GM12878 (cell line): ENCODE measurements around the gene TMEM120B. TPM values are rescaled to one million over a fixed set of nuclear protein-coding genes. Genes with fewer than 3 reads are reported as not detected.

Source experiments
- ATAC-seq: fragments of 200-7000 bp; cut with Tn5 transposase; 3 replicates; pipeline ENCODE4 v1.9.1; 2020; ENCODE audit warnings: mild to moderate bottlenecking, moderate library complexity
- BruUV-seq: library from RNA; stranded (reverse); fragments of 400-500 nt; replicated peaks from 2 replicates; lab custom pipeline; 2021; lab: Mats Ljungman, UMichigan
- CTCF ChIA-PET: fragments of 300-600 bp; sonication (Branson Sonifier 250); formaldehyde crosslinking; extraction: SDS; loops from one replicate; lab custom pipeline; 2021; ENCODE audit warnings: inconsistent platforms; lab: Yijun Ruan, JAX
- POLR2A ChIA-PET: fragments of 350-600 bp; formaldehyde crosslinking; extraction: SDS; loops from one replicate; lab custom pipeline; 2021; ENCODE audit warnings: inconsistent platforms; lab: Charles Lee
- RAD21 ChIA-PET: fragments of 300-600 bp; sonication (Branson Sonifier 250); formaldehyde crosslinking; loops from one replicate; lab custom pipeline; 2023; ENCODE audit warnings: antibody characterized with exemption; ENCODE audit not compliant: unreplicated experiment; lab: Charles Lee
- SMC1A ChIA-PET: fragments of 300-600 bp; sonication (Branson Sonifier 250); formaldehyde crosslinking; loops from one replicate; lab custom pipeline; 2023; ENCODE audit not compliant: unreplicated experiment, uncharacterized antibody; lab: Charles Lee
- DNase-seq: peaks from one replicate; pipeline ENCODE4 v3.0.0-alpha.2; 2011; ENCODE audit warnings: low read depth, low spot score
- FAIRE-seq: peaks from 3 replicates; lab custom pipeline; 2011; peaks lifted over from hg19 to GRCh38; lab: Jason Lieb, UNC
- H2AFZ ChIP-seq: 2 replicates; pipeline ENCODE4 v1.6.0; 2011; ENCODE audit warnings: low read depth, low read length, control low read depth; ENCODE audit not compliant: control insufficient read depth
- H3K27ac ChIP-seq: 2 replicates; pipeline ENCODE4 v1.5.1; 2011; ENCODE audit warnings: control low read depth; ENCODE audit not compliant: control insufficient read depth, insufficient read depth
- H3K27me3 ChIP-seq, 2 experiments: replicated peaks in 1 of 2; 2 replicates each; pipeline versions ENCODE4 v1.6.0 to v1.6.1; 2011; ENCODE audit warnings: low read length in 1 of 2; ENCODE audit not compliant: control insufficient read depth in 2 of 2, insufficient read depth in 2 of 2
- H3K36me3 ChIP-seq, 2 experiments: 2 replicates each; pipeline ENCODE4 v1.5.1; 2011; ENCODE audit warnings: low read length in 1 of 2; ENCODE audit not compliant: control insufficient read depth in 2 of 2, insufficient read depth in 2 of 2
- H3K4me1 ChIP-seq: 2 replicates; pipeline ENCODE4 v1.6.1; 2011; ENCODE audit warnings: mild to moderate bottlenecking, low read length, moderate library complexity, mixed read lengths; ENCODE audit not compliant: control insufficient read depth, insufficient read depth
- H3K4me2 ChIP-seq: 2 replicates; pipeline ENCODE4 v1.6.0; 2011; ENCODE audit warnings: control low read depth; ENCODE audit not compliant: control insufficient read depth, insufficient read depth
- H3K4me3 ChIP-seq: fragments of 200-600 bp; sonication (generic); 2 replicates; pipeline ENCODE4 v1.5.1; 2016
- H3K79me2 ChIP-seq: 2 replicates; pipeline ENCODE4 v1.6.0; 2011; ENCODE audit warnings: low read length; ENCODE audit not compliant: control insufficient read depth, insufficient read depth
- H3K9ac ChIP-seq: 2 replicates; pipeline ENCODE4 v1.8.0; 2011; ENCODE audit warnings: low read length, control low read depth, mixed read lengths; ENCODE audit not compliant: control insufficient read depth, insufficient read depth
- H3K9me3 ChIP-seq: replicated peaks from 3 replicates; pipeline ENCODE4 v1.5.1; 2011; ENCODE audit warnings: mild to moderate bottlenecking, low read length; ENCODE audit not compliant: control insufficient read depth, insufficient read depth
- H4K20me1 ChIP-seq: 2 replicates; pipeline ENCODE4 v1.6.0; 2011; ENCODE audit not compliant: control insufficient read depth, insufficient read depth
- BMI1 ChIP-seq: fragments of 450-650 bp; IDR thresholded peaks from 2 replicates; pipeline ENCODE4 v1.6.1; 2016; ENCODE audit warnings: mild to moderate bottlenecking, moderate library complexity, borderline replicate concordance
- E4F1 ChIP-seq: fragments of 450-650 bp; IDR thresholded peaks from 2 replicates; pipeline ENCODE4 v1.6.1; 2018; ENCODE audit warnings: borderline replicate concordance, mild to moderate bottlenecking; ENCODE audit not compliant: partially characterized antibody
- MXI1 ChIP-seq: fragments of 150-350 bp; IDR thresholded peaks from 2 replicates; pipeline ENCODE4 v1.6.1; 2011; ENCODE audit warnings: low read depth, mild to moderate bottlenecking, inconsistent platforms, low read length, improper control_type of control experiment
- NR2C2 ChIP-seq: IDR thresholded peaks from 2 replicates; pipeline ENCODE4 v1.6.1; 2011; ENCODE audit warnings: borderline replicate concordance, low read depth; ENCODE audit not compliant: control insufficient read depth, insufficient read length
- RB1 ChIP-seq: fragments of 450-650 bp; formaldehyde crosslinking; IDR thresholded peaks from 2 replicates; pipeline ENCODE4 v1.6.1; 2017; ENCODE audit warnings: mild to moderate bottlenecking, borderline replicate concordance
- REST ChIP-seq: IDR thresholded peaks from 2 replicates; pipeline ENCODE4 v1.6.1; 2012; ENCODE audit warnings: mild to moderate bottlenecking, low read depth, low read length
- SMAD5 ChIP-seq: IDR thresholded peaks from 2 replicates; pipeline ENCODE4 v1.6.1; 2016; ENCODE audit warnings: antibody characterized with exemption, low read depth
- ZBED1 ChIP-seq: IDR thresholded peaks from 2 replicates; pipeline ENCODE4 v1.6.1; 2016; ENCODE audit warnings: borderline replicate concordance
- ZNF592 ChIP-seq: fragments of 450-650 bp; IDR thresholded peaks from 2 replicates; pipeline ENCODE4 v1.6.1; 2017; ENCODE audit warnings: mild to moderate bottlenecking, moderate library complexity
- WGBS: methylation state at CpG from one replicate; pipeline ENCODE4 v1.1.6; 2016; ENCODE audit warnings: low lambda C conversion rate; ENCODE audit not compliant: insufficient replicate concordance, insufficient coverage; ENCODE audit errors: missing lambda C conversion rate; 5-methylcytosine and 5-hydroxymethylcytosine counted together
- in situ Hi-C: fragments of 300-500 bp; cut with MboI; formaldehyde crosslinking; loops from 9 replicates; pipeline ENCODE4 v1.14.3; 2018; ENCODE audit warnings: mixed read lengths
- intact Hi-C: fragments of 100-400 bp; cut with micrococcal nuclease; formaldehyde crosslinking; loops from one replicate; pipeline ENCODE4 v1.14.2; 2022; ENCODE audit not compliant: unreplicated experiment
- polyA plus RNA-seq, 11 experiments: library from polyadenylated mRNA; depleted of rRNA in 4 of 11; unstranded in 6 of 11; stranded (reverse) in 5 of 11; fragments of >200 nt; fragmentation: Nextera tagmentation in 4 of 11; fragmentation: Illumina TruSeq in 1 of 11; extraction: Ambion mirVana in 4 of 11; extraction: Trizol in 1 of 11; gene quantifications; 1 replicate in 1 of 11; 2 replicates in 10 of 11; pipeline versions ENCODE4 v1.2.1 to v1.2.3, GENCODE V29; 2011 to 2016; ENCODE audit warnings: inconsistent platforms in 2 of 11, missing spikeins in 2 of 11, low read depth in 1 of 11
- total RNA-seq, 4 experiments: library from RNA; depleted of rRNA in 3 of 4; stranded (reverse); fragments of >200 nt in 3 of 4; fragmentation: Illumina TruSeq in 1 of 4; extraction: Trizol in 1 of 4; gene quantifications; 2 replicates each; pipeline versions ENCODE4 v1.2.1 to v1.2.3, GENCODE V29; 2013 to 2021

Gene TMEM120B
- total and polyA plus RNA-seq, 10 of the 15 experiments (the other 5 are each of a cell fraction or from before 2014, with no cell fraction given): 4.0 to 26.2 (median 9.2) TPM

- no peak overlapping the region for H3K4me3 ChIP-seq
- FAIRE-seq (no peak), ATAC-seq (no peak), DNase-seq (no peak)
- no peaks in the 10 kb centered on the region for H3K79me2 ChIP-seq
- no peak for TF ChIP-seq NR2C2
- TF ChIP-seq MXI1: no peak
- no peak for TF ChIP-seq ZNF592
- no peak for TF ChIP-seq REST
- TF ChIP-seq E4F1: no peak
- TF ChIP-seq BMI1: no peak
- no peak for TF ChIP-seq ZBED1
- no peak for TF ChIP-seq RB1
- no peak for TF ChIP-seq SMAD5
- CTCF ChIA-PET: no interaction called here
- intact Hi-C loops (no loop called here), in situ Hi-C loops (no loop called here)
- POLR2A ChIA-PET: no interaction called here
- no TSS peak for BruUV-seq
- H3K9me3 ChIP-seq: no peaks in the 10 kb centered on the region
- RAD21 ChIA-PET: no interaction called here
- no peak overlapping the region for H3K9ac ChIP-seq
- H4K20me1 ChIP-seq: no peaks in the 10 kb centered on the region
- H2AFZ ChIP-seq: no peak overlapping the region
- SMC1A ChIA-PET: no interaction called here
- 77% methylated on average over 12 of the region's 13 CpGs for WGBS
- H3K4me2 ChIP-seq: no peak overlapping the region
- peaks cover 7 to 9% of the 10 kb centered on the region in 2 experiments; a peak in 3 of 4 replicates for H3K36me3 ChIP-seq
- no peaks in the 10 kb centered on the region for H3K4me1 ChIP-seq
- no peak overlapping the region for H3K27ac ChIP-seq
- H3K27me3 ChIP-seq: no peaks in the 10 kb centered on the region
These were observed 35.6 kb downstream of the TMEM120B start for GRCh38 chr12:121748218-121748570.
